Measurements from ENCODE around the gene KNG1.

DNA sequence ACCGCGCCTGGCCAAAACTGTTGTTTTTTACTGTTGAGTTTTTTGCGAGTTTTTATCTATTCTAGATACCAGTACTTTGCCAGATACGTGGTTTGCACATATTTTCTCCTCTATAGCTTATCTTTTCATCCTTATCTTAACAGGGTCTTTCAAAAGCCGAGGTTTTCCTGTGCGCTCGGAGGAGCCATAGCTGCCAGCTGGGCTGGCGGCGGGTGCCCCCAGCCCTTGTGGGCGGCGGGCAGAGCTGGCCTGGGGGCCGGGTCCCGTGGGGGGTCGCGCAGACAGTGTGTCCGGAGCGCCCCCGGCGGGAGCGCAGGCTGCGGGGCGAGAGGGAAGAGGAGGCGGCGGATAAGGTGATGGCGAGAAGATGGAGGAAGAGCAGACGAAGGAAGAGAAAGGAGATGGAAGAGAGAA is 55.1 kb downstream of the KNG1 start:
- TF ChIP-seq POLR2A (IDR thresholded peaks at IDR 0.05), result no peak
- TF ChIP-seq, protein P1, sequence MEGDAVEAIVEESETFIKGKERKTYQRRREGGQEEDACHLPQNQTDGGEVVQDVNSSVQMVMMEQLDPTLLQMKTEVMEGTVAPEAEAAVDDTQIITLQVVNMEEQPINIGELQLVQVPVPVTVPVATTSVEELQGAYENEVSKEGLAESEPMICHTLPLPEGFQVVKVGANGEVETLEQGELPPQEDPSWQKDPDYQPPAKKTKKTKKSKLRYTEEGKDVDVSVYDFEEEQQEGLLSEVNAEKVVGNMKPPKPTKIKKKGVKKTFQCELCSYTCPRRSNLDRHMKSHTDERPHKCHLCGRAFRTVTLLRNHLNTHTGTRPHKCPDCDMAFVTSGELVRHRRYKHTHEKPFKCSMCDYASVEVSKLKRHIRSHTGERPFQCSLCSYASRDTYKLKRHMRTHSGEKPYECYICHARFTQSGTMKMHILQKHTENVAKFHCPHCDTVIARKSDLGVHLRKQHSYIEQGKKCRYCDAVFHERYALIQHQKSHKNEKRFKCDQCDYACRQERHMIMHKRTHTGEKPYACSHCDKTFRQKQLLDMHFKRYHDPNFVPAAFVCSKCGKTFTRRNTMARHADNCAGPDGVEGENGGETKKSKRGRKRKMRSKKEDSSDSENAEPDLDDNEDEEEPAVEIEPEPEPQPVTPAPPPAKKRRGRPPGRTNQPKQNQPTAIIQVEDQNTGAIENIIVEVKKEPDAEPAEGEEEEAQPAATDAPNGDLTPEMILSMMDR (IDR thresholded peaks at IDR 0.05), result no peak

Data from ovary (tissue), 3 donors.